OCI-LY7 (cell line): Measurements from ENCODE around the gene CNTN1. TPM values are rescaled to one million over a fixed set of nuclear protein-coding genes. Genes with fewer than 3 reads are reported as not detected.
"Not testable (repeated sequence)": the region's sequence is repeated elsewhere in the genome, so short reads cannot be mapped to it uniquely, and the experiment has no call there.

Source experiments
- BruUV-seq: library from RNA; stranded (reverse); fragments of 400-500 nt; replicated peaks from 2 replicates; lab custom pipeline; 2021; lab: Mats Ljungman, UMichigan
- CTCF ChIA-PET: fragments of 300-600 bp; sonication (Branson Sonifier 250); formaldehyde crosslinking; loops from one replicate; lab custom pipeline; 2022; ENCODE audit warnings: antibody characterized with exemption; ENCODE audit not compliant: unreplicated experiment; lab: Charles Lee
- POLR2A ChIA-PET: fragments of 300-600 bp; sonication (Branson Sonifier 250); formaldehyde crosslinking; loops from one replicate; lab custom pipeline; 2022; ENCODE audit warnings: antibody characterized with exemption; lab: Charles Lee
- DNase-seq: peaks from one replicate; pipeline ENCODE4 v3.0.0-alpha.2; 2015; ENCODE audit warnings: low spot score
- H2AFZ ChIP-seq: fragments of 200-600 bp; sonication (generic), shearing (Covaris generic); 2 replicates; pipeline ENCODE4 v1.6.1; 2014; ENCODE audit warnings: mild to moderate bottlenecking, antibody characterized with exemption, low read length, moderate library complexity
- H3K27ac ChIP-seq: fragments of 200-600 bp; sonication (generic); 2 replicates; pipeline ENCODE4 v1.5.1; 2014; ENCODE audit warnings: mixed run types, low read depth, mild to moderate bottlenecking, moderate library complexity, low read length, inconsistent platforms; ENCODE audit not compliant: poor library complexity, severe bottlenecking
- H3K36me3 ChIP-seq: fragments of 200-600 bp; sonication (generic); 2 replicates; pipeline ENCODE4 v1.6.1; 2014; ENCODE audit warnings: mild to moderate bottlenecking, antibody characterized with exemption, low read length, moderate library complexity, mixed read lengths; ENCODE audit not compliant: insufficient read depth
- H3K4me1 ChIP-seq: fragments of 200-600 bp; sonication (generic); 2 replicates; pipeline ENCODE4 v1.5.1; 2014; ENCODE audit warnings: mild to moderate bottlenecking, low read length; ENCODE audit not compliant: insufficient read depth, poor library complexity, severe bottlenecking
- H3K4me2 ChIP-seq: fragments of 200-600 bp; sonication (generic); 2 replicates; pipeline ENCODE4 v1.6.1; 2014; ENCODE audit warnings: mild to moderate bottlenecking, low read length
- H3K4me3 ChIP-seq: fragments of 200-600 bp; sonication (generic); 2 replicates; pipeline ENCODE4 v1.5.1; 2014; ENCODE audit warnings: mild to moderate bottlenecking, low read depth, low read length; ENCODE audit not compliant: poor library complexity, severe bottlenecking
- H3K79me2 ChIP-seq: fragments of 200-600 bp; sonication (generic); 2 replicates; pipeline ENCODE4 v1.6.1; 2016; ENCODE audit warnings: low read depth, mild to moderate bottlenecking, low read length, moderate library complexity, mixed read lengths; ENCODE audit not compliant: insufficient read depth
- H3K9me2 ChIP-seq: fragments of 200-600 bp; sonication (generic); 2 replicates; pipeline ENCODE4 v1.6.1; 2016; ENCODE audit warnings: mild to moderate bottlenecking, low read length, mixed read lengths; ENCODE audit not compliant: insufficient read depth
- H3K9me3 ChIP-seq: fragments of 200-600 bp; sonication (generic); 2 replicates; pipeline ENCODE4 v1.6.1; 2014; ENCODE audit warnings: mild to moderate bottlenecking, mixed run types, low read length, mixed read lengths
- H4K20me1 ChIP-seq: fragments of 200-600 bp; sonication (generic); 2 replicates; pipeline ENCODE4 v1.6.1; 2014; ENCODE audit warnings: mild to moderate bottlenecking, antibody characterized with exemption, low read length, moderate library complexity, mixed read lengths; ENCODE audit not compliant: insufficient read depth
- EZH2phosphoT487 ChIP-seq: fragments of 200-600 bp; sonication (generic); IDR thresholded peaks from 2 replicates; pipeline ENCODE4 v1.6.1; 2018; ENCODE audit warnings: low read depth, borderline replicate concordance, mild to moderate bottlenecking, mixed run types, antibody characterized with exemption, low read length, moderate library complexity, mixed read lengths
- intact Hi-C: fragments of 100-400 bp; cut with micrococcal nuclease; formaldehyde crosslinking; loops from one replicate; pipeline ENCODE4 v1.10.0; 2022; ENCODE audit not compliant: unreplicated experiment
- total RNA-seq, 2 experiments: library from RNA; depleted of rRNA in 1 of 2; stranded (reverse); fragments of >200 nt in 1 of 2; shearing (Covaris generic) in 1 of 2; gene quantifications; 2 replicates each; pipeline ENCODE4 v1.2.3, GENCODE V29; 2014 to 2022
- TF ChIP-seq, protein P1 (sequence below): fragments of 200-600 bp; sonication (generic); conservative IDR thresholded peaks from 2 replicates; pipeline ENCODE4 v1.5.1; 2014; ENCODE audit warnings: mild to moderate bottlenecking, antibody characterized with exemption, low read length, moderate library complexity, mixed read lengths

Gene CNTN1
- total RNA-seq, 2 experiments from 2014 or later: not detected

GRCh38 chr12:40733871-40734270, 41.6 kb downstream of the CNTN1 start:
- Histone ChIP-seq H3K9me2 (no peaks in the 10 kb centered on the region), H3K79me2 (no peaks in the 10 kb centered on the region), H3K4me1 (no peaks in the 10 kb centered on the region), H3K4me3 (no peak overlapping the region), H4K20me1 (no peaks in the 10 kb centered on the region), H3K4me2 (no peak overlapping the region), H3K27ac (no peak overlapping the region), H2AFZ (no peak overlapping the region), H3K9me3 (no peaks in the 10 kb centered on the region), H3K36me3 (no peaks in the 10 kb centered on the region)
- TF ChIP-seq, protein P1, sequence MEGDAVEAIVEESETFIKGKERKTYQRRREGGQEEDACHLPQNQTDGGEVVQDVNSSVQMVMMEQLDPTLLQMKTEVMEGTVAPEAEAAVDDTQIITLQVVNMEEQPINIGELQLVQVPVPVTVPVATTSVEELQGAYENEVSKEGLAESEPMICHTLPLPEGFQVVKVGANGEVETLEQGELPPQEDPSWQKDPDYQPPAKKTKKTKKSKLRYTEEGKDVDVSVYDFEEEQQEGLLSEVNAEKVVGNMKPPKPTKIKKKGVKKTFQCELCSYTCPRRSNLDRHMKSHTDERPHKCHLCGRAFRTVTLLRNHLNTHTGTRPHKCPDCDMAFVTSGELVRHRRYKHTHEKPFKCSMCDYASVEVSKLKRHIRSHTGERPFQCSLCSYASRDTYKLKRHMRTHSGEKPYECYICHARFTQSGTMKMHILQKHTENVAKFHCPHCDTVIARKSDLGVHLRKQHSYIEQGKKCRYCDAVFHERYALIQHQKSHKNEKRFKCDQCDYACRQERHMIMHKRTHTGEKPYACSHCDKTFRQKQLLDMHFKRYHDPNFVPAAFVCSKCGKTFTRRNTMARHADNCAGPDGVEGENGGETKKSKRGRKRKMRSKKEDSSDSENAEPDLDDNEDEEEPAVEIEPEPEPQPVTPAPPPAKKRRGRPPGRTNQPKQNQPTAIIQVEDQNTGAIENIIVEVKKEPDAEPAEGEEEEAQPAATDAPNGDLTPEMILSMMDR: no peak
- TF ChIP-seq EZH2phosphoT487: no peak
- BruUV-seq: no TSS peak
- ChIA-PET CTCF (no interaction called here), POLR2A (interaction anchor here (0.6 to 1.0 kb wide), 4 partner anchors 14 to 45 kb away, joined by 3 to 5 read pairs (median 3); no protein-coding TSS in a partner anchor)
- DNase-seq: no peak
- intact Hi-C loops: no loop called here

- POLR2A ChIA-PET: interaction anchor here (0.8 to 1.0 kb wide), 2 partner anchors 15 to 17 kb away, joined by 3 to 5 read pairs; no protein-coding TSS in a partner anchor
- no peaks in the 10 kb centered on the region for H3K9me2 ChIP-seq
- BruUV-seq: no TSS peak
- H3K4me2 ChIP-seq: no peak overlapping the region
- H3K79me2 ChIP-seq: no peaks in the 10 kb centered on the region
- CTCF ChIA-PET: no interaction called here
- intact Hi-C loops: no loop called here
- TF ChIP-seq, protein P1: no peak
- TF ChIP-seq EZH2phosphoT487: no peak
- H3K4me3 ChIP-seq: no peak overlapping the region
- H2AFZ ChIP-seq: no peak overlapping the region
- H3K27ac ChIP-seq: no peak overlapping the region
- H4K20me1 ChIP-seq: no peaks in the 10 kb centered on the region
- DNase-seq: no peak
- H3K9me3 ChIP-seq: no peaks in the 10 kb centered on the region
- H3K4me1 ChIP-seq: no peaks in the 10 kb centered on the region
- H3K36me3 ChIP-seq: no peaks in the 10 kb centered on the region
Observed at GRCh38 chr12:40734276-40734675, 42.0 kb downstream of the CNTN1 start.

DNA sequence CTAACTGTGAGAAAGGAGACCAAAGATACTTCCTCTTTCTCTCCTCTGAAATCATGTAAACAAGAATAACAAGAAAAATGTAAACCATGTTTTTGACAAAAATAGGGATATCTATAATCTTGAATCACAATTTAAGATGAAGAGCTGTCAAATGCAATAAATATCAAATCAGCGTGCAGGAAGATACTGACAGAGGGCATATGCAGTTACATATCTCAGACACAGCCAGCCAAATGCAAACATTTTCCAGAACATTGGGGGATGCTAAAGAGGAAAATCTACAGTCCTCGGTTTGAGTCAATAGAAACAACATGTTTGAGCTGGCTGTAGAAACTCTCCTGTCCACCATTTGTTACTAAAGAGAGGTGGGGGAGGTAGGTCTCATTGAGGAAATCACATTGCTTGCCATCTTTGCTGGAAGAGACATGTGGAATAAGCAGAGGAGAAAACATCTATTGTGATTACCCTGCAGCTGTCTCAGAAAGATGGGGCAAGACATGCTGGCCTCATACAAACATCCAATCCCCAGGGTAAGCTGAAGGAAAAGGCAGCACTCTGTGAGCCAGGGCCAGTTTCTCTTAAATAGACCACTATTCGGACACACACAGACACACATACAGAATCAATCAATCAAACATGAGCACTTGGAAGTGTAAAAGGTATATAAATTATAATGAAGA, 43.5 kb downstream of the CNTN1 start:
- CTCF ChIA-PET: no interaction called here
- Histone ChIP-seq H2AFZ (no peak overlapping the region), H3K27ac (no peak overlapping the region), H4K20me1 (no peaks in the 10 kb centered on the region), H3K4me2 (no peak overlapping the region), H3K36me3 (no peaks in the 10 kb centered on the region), H3K4me3 (no peak overlapping the region), H3K9me3 (no peaks in the 10 kb centered on the region), H3K9me2 (no peaks in the 10 kb centered on the region), H3K79me2 (no peaks in the 10 kb centered on the region), H3K4me1 (no peaks in the 10 kb centered on the region)
- no TSS peak for BruUV-seq
- DNase-seq: no peak
- intact Hi-C loops: no loop called here
- TF ChIP-seq, protein P1: no peak
- TF ChIP-seq EZH2phosphoT487: no peak
- POLR2A ChIA-PET: interaction anchor here (0.9 kb wide), 1 partner anchor 48 kb away, joined by 3 read pairs; no protein-coding TSS in a partner anchor

DNA sequence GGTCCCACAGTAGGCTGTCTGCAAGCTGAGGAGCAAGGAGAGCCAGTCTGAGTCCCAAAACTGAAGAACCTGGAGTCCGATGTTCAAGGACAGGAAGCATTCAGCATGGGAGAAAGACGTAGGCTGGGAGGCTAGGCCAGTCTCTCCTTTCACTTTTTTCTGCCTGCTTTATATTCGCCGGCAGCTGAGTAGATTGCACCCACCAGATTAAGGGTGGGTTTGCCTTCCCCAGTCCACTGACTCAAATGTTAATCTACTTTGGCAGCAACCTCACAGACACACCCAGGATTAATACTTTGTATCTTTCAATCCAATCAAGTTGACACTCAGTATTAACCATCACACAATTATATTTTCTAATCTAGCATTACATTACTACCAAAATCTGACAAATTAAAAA, 45.2 kb downstream of the CNTN1 start:
- H3K27ac ChIP-seq, CTCF ChIA-PET, intact Hi-C loops, H3K36me3 ChIP-seq, H3K9me3 ChIP-seq, H4K20me1 ChIP-seq, DNase-seq, BruUV-seq, H3K4me3 ChIP-seq, H3K4me1 ChIP-seq, H3K79me2 ChIP-seq, H2AFZ ChIP-seq, H3K9me2 ChIP-seq, H3K4me2 ChIP-seq, POLR2A ChIA-PET: not testable (repeated sequence)
